Progenitor cell of endocrine pancreas (in vitro differentiated cells): ENCODE results near the gene ECHS1. TPM values are rescaled to one million over a fixed set of nuclear protein-coding genes. Genes with fewer than 3 reads are reported as not detected.

ENCODE experiments used
- DNase-seq: peaks from one replicate; pipeline ENCODE4 v3.0.0; 2021; ENCODE audit warnings: low spot score; ENCODE audit not compliant: unreplicated experiment
- H3K27ac Mint-ChIP-seq: 2 replicates; pipeline ENCODE4 v1.8.0; 2021; ENCODE audit warnings: mild to moderate bottlenecking, moderate library complexity, mixed read lengths
- H3K27me3 Mint-ChIP-seq: 2 replicates; pipeline ENCODE4 v1.8.0; 2021; ENCODE audit warnings: mixed read lengths
- H3K36me3 Mint-ChIP-seq: 2 replicates; pipeline ENCODE4 v1.8.0; 2022; ENCODE audit warnings: mixed read lengths; ENCODE audit not compliant: insufficient read depth
- H3K4me1 Mint-ChIP-seq: 2 replicates; pipeline ENCODE4 v1.8.0; 2021; ENCODE audit warnings: low read depth, mixed read lengths
- H3K4me3 Mint-ChIP-seq: 2 replicates; pipeline ENCODE4 v1.8.0; 2021; ENCODE audit warnings: low read depth, mild to moderate bottlenecking, moderate library complexity, mixed read lengths
- H3K9me3 Mint-ChIP-seq: 2 replicates; pipeline ENCODE4 v1.8.0; 2021; ENCODE audit warnings: low read depth, mixed read lengths
- CTCF ChIP-seq: fragments of 200-600 bp; sonication (generic); IDR thresholded peaks from one replicate; pipeline ENCODE4 v1.5.0; 2021; ENCODE audit warnings: antibody characterized with exemption, mild to moderate bottlenecking; ENCODE audit not compliant: unreplicated experiment
- total RNA-seq: library from RNA; stranded (reverse); gene quantifications from 2 replicates; pipeline ENCODE4 v1.2.1, GENCODE V29; 2021

The ECHS1 gene
- total RNA-seq, 1 donor from 2014 or later = 91.4 TPM

- Mint-ChIP-seq H3K27me3 (peaks cover 73% of the 10 kb centered on the region), H3K36me3 (peaks cover 1% of the 10 kb centered on the region), H3K27ac (no peak overlapping the region), H3K4me1 (peaks cover 4% of the 10 kb centered on the region), H3K4me3 (no peak overlapping the region), H3K9me3 (peaks cover 4% of the 10 kb centered on the region)
- DNase-seq = peak; percentile 79
- TF ChIP-seq CTCF = peak; percentile 99
Measured at GRCh38 chr10:133329491-133330202, 43.5 kb downstream of the ECHS1 start.

- no peak for TF ChIP-seq CTCF
- Mint-ChIP-seq H3K36me3 (peaks cover 1% of the 10 kb centered on the region), H3K4me3 (no peak overlapping the region), H3K9me3 (peaks cover 4% of the 10 kb centered on the region), H3K4me1 (peaks cover 4% of the 10 kb centered on the region), H3K27me3 (peaks cover 69% of the 10 kb centered on the region), H3K27ac (no peak overlapping the region)
- no peak for DNase-seq
Measured at GRCh38 chr10:133328358-133329343, 44.5 kb downstream of the ECHS1 start.

- H3K36me3 Mint-ChIP-seq = no peaks in the 10 kb centered on the region
- H3K27ac Mint-ChIP-seq = no peak overlapping the region
- peaks cover 4% of the 10 kb centered on the region for H3K9me3 Mint-ChIP-seq
- peaks cover 66% of the 10 kb centered on the region for H3K27me3 Mint-ChIP-seq
- peaks cover 4% of the 10 kb centered on the region for H3K4me1 Mint-ChIP-seq
- no peak for DNase-seq
- no peak overlapping the region for H3K4me3 Mint-ChIP-seq
- TF ChIP-seq CTCF = no peak
Measured at GRCh38 chr10:133327651-133328357, 45.4 kb downstream of the ECHS1 start.

GRCh38 chr10:133326745-133327650 is 46.2 kb downstream of the ECHS1 start:
- H3K4me3 Mint-ChIP-seq = no peak overlapping the region
- H3K36me3 Mint-ChIP-seq = no peaks in the 10 kb centered on the region
- DNase-seq = no peak
- H3K27ac Mint-ChIP-seq = no peak overlapping the region
- no peak for TF ChIP-seq CTCF
- H3K4me1 Mint-ChIP-seq = peaks cover 4% of the 10 kb centered on the region
- H3K27me3 Mint-ChIP-seq = peaks cover 63% of the 10 kb centered on the region
- no peaks in the 10 kb centered on the region for H3K9me3 Mint-ChIP-seq
